GDM1 (cell line): ENCODE measurements around the gene PTPRN.
"Not testable (repeated sequence)": the region's sequence is repeated elsewhere in the genome, so short reads cannot be mapped to it uniquely, and the experiment has no call there.

Source experiments
- DNase-seq: peaks from one replicate; lab custom pipeline; 2025; lab: John Stamatoyannopoulos, UW

PTPRN gene

DNA sequence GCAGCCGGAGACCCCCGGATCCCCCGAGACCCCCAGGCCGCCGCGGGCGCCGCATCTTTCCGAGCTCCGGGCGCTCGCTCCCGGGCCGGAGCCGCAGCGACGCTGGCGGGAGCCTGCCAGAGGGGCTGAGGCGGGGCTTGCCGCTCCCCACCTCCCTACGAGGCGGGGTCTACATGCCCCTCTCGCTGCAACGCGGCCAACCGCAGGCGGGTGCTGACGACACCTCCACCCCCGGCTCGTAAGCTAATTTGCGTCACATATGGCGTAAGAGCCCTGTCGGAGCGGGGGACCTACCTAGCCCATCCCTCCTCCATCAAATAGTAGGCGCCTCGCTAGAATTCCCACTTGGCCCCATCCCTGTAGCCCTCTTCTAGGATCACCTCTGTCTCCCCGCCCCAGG lies at the start of gene PTPRN:
PTPRN (minus strand) TSS at position 124 of the 400 bp plus-strand sequence; CDS start at position 55, 69 bp downstream.
- no peak for DNase-seq

GRCh38 chr2:219358170-219359075 lies 49.2 kb upstream of the PTPRN start:
- DNase-seq: no peak

GRCh38 chr2:219356834-219357233 lies 47.6 kb upstream of the PTPRN start:
- no peak for DNase-seq

DNA sequence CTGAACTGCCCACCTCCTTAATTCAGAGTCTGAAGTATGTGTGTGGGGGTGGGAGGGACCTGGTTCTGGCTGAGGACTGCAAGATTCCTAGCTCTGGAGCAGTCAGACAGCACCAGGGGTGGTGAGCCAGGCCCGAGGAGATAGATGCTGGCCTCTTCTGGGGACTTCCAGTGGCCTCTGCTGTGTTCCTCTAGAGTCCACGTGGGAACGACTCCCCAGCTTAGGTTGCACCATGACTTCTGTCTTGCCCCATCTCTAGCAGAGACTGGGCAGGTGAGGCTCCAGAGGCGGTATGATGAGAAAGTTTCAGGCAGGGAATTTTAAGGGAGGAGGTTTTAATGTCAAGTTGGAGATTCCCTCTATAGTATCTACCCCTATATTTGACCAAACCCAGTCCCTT lies 45.4 kb upstream of the PTPRN start:
- no peak for DNase-seq

DNA sequence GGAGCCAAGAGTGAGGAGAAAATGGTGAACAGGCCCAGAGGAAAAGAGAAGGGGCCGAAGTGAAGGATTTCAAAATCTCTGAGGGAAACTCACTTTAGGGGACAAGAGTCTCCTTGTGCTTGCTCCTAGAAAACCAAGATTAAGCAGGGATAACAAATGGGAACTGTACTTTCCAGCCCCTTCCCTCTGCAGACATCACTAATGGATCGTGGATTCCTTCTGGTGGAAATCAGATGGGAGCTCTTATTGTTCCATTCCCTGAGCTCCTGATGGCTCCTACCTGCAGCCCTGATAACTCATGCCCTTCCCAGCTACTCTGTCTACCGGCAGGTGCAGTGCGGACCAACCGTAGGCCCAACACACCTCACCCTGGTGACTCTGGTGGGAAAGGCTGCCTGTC lies 43.9 kb upstream of the PTPRN start:
- no peak for DNase-seq

DNA sequence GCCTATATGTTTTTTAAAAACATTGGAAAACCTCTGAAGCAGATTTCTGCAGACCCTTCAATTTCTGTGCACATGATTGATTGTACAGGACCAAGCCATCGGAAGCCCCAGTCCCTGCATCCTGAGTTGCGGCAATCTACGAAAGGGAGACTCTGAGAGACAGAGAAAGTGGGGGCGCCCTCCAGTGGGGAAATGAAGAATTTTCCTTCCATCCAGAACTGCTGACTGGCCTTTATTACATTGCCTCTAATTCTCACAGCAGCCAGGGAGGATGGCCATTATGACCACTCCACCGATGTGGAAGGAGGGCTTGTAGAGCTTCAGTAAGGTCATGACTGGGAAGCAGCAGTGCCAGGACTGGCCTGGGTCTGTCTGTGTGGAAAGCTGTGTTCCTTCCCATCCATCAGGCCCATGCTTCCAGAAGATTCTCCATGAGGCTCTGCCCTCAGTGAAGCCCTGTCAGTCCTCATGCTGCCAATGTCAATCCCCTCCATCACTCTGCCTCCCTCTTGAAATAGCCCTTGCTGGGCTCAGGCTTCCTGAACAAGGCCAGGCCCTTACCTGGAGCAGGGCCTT lies 43.3 kb upstream of the PTPRN start:
- DNase-seq: peak; percentile 49

DNA sequence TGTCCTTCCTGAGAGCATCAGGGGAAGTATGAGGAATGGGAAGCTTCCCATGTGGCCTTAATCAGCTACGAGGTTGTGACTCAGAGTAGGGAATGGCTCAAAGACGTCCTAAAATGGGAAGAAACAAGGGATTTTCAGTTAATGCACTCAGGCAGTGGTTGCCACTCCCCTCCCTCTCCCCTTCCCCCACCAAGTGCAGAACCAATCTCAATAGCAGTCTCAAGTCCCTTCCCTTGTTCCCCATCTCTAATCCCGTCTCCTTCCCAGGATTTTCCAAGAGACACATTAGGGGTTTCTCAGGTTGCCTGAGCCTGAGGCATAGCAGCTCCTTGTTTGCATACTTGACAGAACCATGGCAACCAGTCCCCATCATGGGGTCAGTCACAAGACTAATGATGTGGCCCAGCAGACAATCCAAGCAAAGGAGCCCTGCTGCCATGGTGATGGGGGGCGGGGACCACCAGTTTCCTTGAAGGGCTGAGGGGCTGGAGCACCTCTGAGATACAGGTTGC lies 41.6 kb upstream of the PTPRN start:
- DNase-seq: no peak

GRCh38 chr2:219350215-219350614 lies 41.0 kb upstream of the PTPRN start:
- DNase-seq: no peak

- DNase-seq: no peak
Measured at GRCh38 chr2:219344751-219345430, 35.7 kb upstream of the PTPRN start.

DNA sequence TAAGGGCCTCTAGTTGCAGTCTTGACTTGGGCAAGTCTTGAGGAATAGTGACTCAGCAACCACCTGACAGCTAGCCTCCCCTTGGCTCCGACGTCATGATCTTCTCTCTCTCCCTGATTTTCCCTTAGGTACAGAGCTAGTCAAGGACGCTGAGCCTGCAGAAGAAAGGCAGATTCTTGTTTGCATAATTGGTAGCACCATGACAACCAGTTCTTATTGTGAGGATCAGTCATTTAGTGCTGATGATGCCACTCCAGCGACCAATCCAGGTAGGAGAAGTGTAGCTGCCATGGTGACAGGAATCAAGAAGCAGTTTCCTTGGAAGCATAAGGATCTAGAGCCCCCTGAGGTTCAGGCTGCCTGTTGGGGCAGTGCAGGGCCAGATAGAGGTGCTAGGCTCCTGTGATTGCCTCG lies 26.2 kb upstream of the PTPRN start:
- no peak for DNase-seq

- no peak for DNase-seq
Measured at GRCh38 chr2:219334076-219334475, 24.9 kb upstream of the PTPRN start.

DNA sequence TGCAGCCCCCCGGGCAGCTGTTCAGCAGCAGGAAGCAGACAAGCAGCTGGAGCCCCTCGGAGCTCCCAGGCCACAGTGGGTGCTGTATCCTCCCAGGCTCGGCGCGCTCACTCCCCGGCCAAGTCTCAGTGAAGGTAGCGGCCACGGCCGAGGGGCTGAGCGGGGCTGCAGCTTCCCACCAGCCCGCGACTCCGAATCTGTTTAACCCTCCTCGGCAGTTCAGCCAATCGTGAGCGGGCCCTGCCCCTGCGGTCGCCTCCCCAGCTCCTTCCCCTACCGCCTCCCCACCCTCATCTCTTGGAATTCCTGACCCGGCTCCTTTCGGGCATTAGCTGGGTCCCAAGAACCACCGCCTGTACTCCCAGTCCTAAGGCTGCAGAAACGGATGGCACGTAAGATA lies 23.3 kb upstream of the PTPRN start, which contains the start of gene RESP18:
RESP18 (minus strand) TSS at position 203 of the 400 bp plus-strand sequence.
- DNase-seq: no peak

DNA sequence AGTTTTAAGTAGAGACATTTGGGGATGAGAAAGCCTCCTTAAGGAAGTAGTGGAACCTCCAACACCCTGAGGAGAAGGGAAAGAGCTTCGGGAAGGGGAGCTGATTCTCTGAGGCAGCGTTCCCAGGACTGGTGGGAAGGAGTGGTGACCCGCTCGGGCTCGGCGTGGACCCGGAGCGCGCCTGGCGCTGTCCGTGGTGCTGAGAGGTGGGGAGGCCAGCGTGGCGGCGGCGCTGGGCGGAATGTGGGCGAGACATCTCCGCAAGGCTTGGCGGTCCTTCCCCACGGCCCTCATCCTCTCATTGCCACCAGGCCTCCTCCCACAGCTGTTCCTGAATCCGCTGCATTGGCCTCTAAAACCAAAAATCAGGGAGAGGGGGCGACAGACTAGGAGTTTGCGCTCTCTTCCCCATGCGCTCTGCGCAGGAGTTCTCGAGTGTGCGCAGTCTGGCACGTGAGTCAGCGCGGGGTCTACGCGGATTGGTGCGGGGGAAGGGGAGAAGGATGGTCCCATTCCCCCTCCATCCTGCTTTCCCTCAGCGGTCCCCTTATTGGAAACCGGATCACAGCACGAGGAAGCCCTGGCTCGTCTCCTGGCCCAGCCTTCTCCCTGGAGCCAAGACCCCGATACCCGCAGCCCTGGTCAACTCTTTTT lies 22.5 kb upstream of the PTPRN start:
- DNase-seq: no peak

DNA sequence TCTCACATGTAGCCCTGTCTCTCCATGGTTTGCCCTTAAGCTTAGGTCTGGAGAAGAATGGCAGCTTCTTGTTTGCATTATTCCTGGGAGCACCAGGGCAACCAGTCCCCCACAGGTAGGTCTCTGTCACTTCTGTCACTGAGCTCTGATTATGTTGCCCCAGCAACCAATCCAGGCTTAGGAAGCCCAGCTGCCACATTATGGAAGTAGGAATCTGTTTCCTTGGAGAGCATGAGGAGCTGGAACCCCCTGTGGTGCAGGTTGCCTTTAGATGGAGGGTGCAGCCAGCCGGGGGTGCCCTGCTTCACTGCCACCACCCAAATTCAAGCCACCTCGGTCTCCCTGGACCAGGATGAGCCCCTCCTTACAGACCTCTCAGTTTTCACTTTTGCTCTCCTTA lies 18.5 kb upstream of the PTPRN start:
- no peak for DNase-seq

DNA sequence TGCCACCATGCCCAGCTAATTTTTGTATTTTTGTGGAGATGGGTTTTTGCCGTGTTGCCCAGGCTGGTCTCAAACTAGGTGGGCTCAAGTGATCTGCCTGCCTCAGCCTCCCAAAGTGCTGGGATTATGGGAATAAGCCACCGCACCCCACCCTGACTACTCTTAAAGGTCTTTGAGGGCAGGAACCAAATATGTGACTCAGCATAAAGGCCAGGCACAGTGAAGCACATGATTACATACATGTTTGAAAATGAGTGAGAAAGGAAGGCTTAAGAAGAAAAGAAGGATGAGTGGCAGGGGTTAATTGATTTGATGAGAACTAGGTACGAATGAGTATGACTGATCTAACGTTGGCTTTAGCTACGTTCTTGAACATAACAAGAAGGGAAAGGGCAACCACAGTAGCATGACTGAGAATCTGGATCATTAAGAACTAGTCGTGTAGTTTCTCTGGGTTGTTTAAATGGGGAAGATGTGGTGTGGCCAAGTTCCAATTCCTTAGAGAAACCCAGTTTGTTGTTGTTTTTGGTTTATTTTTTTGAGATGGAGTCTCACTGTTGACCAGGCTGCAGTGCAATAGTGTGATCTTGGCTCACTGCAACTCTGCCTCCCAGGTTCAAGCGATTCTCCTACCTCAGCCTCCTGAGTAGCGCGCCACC lies 16.6 kb upstream of the PTPRN start:
- no peak for DNase-seq

DNA sequence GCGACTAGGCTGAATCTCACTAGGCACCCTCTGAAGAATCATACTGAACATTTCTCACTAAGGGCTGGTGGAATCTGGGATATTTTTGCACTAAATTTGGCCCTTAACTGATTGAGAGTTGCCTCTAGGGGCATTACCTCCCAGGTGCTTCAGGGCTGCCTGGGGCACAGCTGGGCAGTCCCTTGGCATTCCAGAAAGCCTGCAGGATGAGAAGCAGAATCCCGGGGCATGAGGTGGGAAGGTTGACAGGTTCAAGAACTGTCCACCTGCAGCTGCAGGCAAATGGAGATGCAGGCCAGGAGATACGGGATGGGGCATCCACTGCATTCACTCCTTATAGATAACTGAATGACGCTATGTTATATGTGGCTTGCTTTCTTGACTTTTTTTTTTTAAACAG lies 15.9 kb upstream of the PTPRN start:
- DNase-seq: no peak

GRCh38 chr2:219323434-219323833 lies 14.2 kb upstream of the PTPRN start:
- no peak for DNase-seq

- no peak for DNase-seq
Measured at GRCh38 chr2:219314804-219315468, 5.7 kb upstream of the PTPRN start.

DNA sequence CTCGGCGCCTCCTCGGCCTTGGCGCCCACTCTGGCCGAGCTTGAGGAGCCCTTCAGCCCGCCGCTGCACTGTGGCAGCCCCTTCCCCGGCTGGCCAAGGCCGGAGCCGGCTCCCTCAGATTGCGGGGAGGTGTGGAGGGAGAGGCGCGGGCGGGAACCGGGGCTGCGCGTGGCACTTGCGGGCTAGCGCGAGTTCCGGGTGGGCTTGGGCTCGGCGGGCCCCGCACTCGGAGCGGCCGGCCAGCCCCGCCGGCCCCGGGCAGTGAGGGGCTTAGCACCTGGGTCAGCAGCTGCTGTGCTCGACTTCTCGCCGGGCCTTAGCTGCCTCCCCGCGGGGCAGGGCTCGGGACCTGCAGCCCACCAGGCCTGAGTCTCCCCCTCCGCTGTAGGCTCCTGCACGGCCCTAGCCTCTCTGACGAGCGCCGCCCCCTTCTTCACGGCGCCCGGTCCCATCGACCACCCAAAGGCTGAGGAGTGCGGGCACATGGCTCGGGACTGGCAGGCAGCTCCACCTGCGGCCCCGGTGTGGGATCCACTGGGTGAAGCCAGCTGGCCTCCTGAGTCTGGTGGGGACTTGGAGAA lies 3.6 kb upstream of the PTPRN start:
- not testable (repeated sequence) for DNase-seq
